Thyroid gland (tissue), 4 donors: Measurements from ENCODE around the gene COL25A1.

Source experiments
- POLR2A ChIP-seq, 2 donors: fragments of 450-650 bp; IDR thresholded peaks; one replicate each; pipeline ENCODE4 v1.6.1; 2017; ENCODE audit warnings: antibody characterized with exemption in 2 of 2, mild to moderate bottlenecking in 2 of 2, moderate library complexity in 1 of 2
- TF ChIP-seq, protein P1 (sequence below), 6 experiments: fragments of 200-600 bp in 3 of 6; fragments of 450-650 bp in 3 of 6; sonication (generic) in 3 of 6; IDR thresholded peaks; one replicate each; pipeline ENCODE4 v1.5.1; 2016 to 2019; ENCODE audit warnings: antibody characterized with exemption in 6 of 6, mild to moderate bottlenecking in 2 of 6, inconsistent platforms in 1 of 6, moderate library complexity in 1 of 6

DNA sequence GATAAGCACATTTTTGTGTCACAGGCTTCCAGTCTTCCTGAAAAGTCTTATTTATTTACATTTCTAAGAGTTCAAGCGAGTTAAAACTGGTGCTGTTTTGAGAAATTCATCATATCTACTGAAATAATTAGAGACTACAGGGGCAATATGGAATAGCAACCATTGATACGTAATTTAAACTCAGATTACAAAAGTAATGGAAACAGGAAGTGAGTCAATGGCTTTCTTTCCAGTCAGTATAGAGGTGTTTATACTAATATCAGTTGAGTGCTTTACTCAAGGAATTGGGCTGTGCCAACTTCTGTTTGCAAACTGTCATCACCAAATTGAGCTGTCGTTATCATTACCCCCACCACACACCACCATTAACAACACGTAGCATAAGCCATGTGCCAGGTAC lies 222.7 kb downstream of the COL25A1 start:
- TF ChIP-seq, protein P1, sequence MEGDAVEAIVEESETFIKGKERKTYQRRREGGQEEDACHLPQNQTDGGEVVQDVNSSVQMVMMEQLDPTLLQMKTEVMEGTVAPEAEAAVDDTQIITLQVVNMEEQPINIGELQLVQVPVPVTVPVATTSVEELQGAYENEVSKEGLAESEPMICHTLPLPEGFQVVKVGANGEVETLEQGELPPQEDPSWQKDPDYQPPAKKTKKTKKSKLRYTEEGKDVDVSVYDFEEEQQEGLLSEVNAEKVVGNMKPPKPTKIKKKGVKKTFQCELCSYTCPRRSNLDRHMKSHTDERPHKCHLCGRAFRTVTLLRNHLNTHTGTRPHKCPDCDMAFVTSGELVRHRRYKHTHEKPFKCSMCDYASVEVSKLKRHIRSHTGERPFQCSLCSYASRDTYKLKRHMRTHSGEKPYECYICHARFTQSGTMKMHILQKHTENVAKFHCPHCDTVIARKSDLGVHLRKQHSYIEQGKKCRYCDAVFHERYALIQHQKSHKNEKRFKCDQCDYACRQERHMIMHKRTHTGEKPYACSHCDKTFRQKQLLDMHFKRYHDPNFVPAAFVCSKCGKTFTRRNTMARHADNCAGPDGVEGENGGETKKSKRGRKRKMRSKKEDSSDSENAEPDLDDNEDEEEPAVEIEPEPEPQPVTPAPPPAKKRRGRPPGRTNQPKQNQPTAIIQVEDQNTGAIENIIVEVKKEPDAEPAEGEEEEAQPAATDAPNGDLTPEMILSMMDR (IDR thresholded peaks at IDR 0.05) = no peak
- no peak for TF ChIP-seq POLR2A (IDR thresholded peaks at IDR 0.05)
